GM21390 (cell line): ENCODE measurements around the gene DZIP1L.

Experiments used
- ATAC-seq: cut with Tn5 transposase; IDR thresholded peaks from one replicate; pipeline ENCODE4 v1.9.1; 2021; ENCODE audit not compliant: unreplicated experiment

DZIP1L gene

GRCh38 chr3:138038725-138039462 lies 76.5 kb downstream of the DZIP1L start:
- no peak for ATAC-seq

- no peak for ATAC-seq
Measured at GRCh38 chr3:138036572-138036971, 78.8 kb downstream of the DZIP1L start.

GRCh38 chr3:138034918-138035317 lies 80.5 kb downstream of the DZIP1L start:
- ATAC-seq = no peak

- no peak for ATAC-seq
Measured at GRCh38 chr3:138033202-138033691, 82.2 kb downstream of the DZIP1L start.

GRCh38 chr3:138032567-138032966 lies 82.8 kb downstream of the DZIP1L start:
- peak; percentile 55 for ATAC-seq

- ATAC-seq = no peak
Measured at GRCh38 chr3:138031536-138031935, 83.9 kb downstream of the DZIP1L start.

GRCh38 chr3:138030734-138031280 lies 84.6 kb downstream of the DZIP1L start:
- no peak for ATAC-seq

GRCh38 chr3:138027821-138028220 lies 87.6 kb downstream of the DZIP1L start:
- no peak for ATAC-seq

GRCh38 chr3:138025553-138025952 lies 89.9 kb downstream of the DZIP1L start:
- ATAC-seq = no peak

GRCh38 chr3:138023754-138024153 lies 91.7 kb downstream of the DZIP1L start:
- no peak for ATAC-seq

GRCh38 chr3:138019281-138020069 lies 95.9 kb downstream of the DZIP1L start:
- no peak for ATAC-seq

GRCh38 chr3:138016065-138016464 lies 99.3 kb downstream of the DZIP1L start:
- no peak for ATAC-seq

- ATAC-seq = no peak
Measured at GRCh38 chr3:138012526-138012925, 102.9 kb downstream of the DZIP1L start.
